Dedifferentiated amniotic fluid mesenchymal stem cell (primary cell): Measurements from ENCODE around the gene SLC25A53.
"Not testable (repeated sequence)": the region's sequence is repeated elsewhere in the genome, so short reads cannot be mapped to it uniquely, and the experiment has no call there.

ENCODE experiments used
- DNase-seq: peaks from one replicate; pipeline ENCODE4 v3.0.0-alpha.2; 2016; ENCODE audit errors: extremely low spot score

SLC25A53 gene

GRCh38 chrX:104075778-104076445 is 80.9 kb downstream of the SLC25A53 start, which contains the start of gene TMSB15C:
Gene TMSB15C, minus strand, starts transcription at chrX:104076236.
- DNase-seq = not testable (repeated sequence)

- not testable (repeated sequence) for DNase-seq
These were observed 94.2 kb downstream of the SLC25A53 start for GRCh38 chrX:104062636-104063035.

- not testable (repeated sequence) for DNase-seq
These were observed 101.9 kb downstream of the SLC25A53 start for GRCh38 chrX:104054956-104055355.
